ENCODE results near the gene ADARB2. TPM values are rescaled to one million over a fixed set of nuclear protein-coding genes. Genes with fewer than 3 reads are reported as not detected.
A peak's percentile ranks its signal among the peaks of the same experiment; 100 is the strongest.

ADARB2 gene
- polyA plus RNA-seq, 4 donors: 0.40 to 1.5 (median 0.91) TPM

DNA sequence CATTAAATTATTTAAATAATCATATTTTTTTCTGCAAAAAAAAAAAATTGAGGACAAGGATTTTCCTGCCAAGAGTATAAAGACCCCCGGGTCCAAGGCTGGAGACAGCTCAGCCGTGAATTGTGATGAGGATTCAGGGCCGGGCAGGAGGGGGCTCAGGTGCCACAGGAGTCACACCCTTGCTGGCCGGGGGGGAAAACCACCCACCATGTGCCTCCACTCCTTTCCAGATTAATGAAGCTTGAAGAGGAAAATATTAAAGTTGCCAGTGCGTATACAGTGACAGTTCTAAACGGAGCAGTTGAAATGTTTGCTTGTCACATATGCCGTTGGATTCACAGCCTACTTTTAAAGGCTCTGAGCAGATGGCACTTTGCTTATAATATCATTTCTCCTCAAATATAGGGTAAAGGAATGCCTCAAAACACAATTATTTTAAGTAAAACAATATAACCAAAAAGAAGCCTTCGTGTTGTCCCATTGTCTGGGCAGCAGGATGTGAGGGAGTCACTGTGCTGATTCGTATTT is 49.6 kb downstream of the ADARB2 start:
- DNase-seq (ENCODE audit: low read depth in 4 of 4, low spot score in 3 of 4): no peak

- no peak for DNase-seq (ENCODE audit: low read depth in 4 of 4, low spot score in 3 of 4)
Observed at GRCh38 chr10:1687190-1687589, 50.1 kb downstream of the ADARB2 start.

DNA sequence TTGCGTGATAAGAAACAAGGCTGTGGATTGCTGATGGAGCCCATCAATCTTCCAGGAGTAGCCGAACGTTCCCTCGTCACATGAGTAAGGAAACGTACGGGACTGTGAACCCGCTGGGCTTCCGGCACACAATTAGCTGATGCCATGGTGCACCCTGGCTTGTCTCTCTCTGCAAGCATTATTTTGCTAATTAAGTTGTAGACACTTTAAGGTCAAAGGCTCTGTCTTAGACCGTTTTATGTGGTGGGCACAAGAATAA is 50.9 kb downstream of the ADARB2 start:
- DNase-seq (ENCODE audit: low read depth in 4 of 4, low spot score in 3 of 4): no peak

DNA sequence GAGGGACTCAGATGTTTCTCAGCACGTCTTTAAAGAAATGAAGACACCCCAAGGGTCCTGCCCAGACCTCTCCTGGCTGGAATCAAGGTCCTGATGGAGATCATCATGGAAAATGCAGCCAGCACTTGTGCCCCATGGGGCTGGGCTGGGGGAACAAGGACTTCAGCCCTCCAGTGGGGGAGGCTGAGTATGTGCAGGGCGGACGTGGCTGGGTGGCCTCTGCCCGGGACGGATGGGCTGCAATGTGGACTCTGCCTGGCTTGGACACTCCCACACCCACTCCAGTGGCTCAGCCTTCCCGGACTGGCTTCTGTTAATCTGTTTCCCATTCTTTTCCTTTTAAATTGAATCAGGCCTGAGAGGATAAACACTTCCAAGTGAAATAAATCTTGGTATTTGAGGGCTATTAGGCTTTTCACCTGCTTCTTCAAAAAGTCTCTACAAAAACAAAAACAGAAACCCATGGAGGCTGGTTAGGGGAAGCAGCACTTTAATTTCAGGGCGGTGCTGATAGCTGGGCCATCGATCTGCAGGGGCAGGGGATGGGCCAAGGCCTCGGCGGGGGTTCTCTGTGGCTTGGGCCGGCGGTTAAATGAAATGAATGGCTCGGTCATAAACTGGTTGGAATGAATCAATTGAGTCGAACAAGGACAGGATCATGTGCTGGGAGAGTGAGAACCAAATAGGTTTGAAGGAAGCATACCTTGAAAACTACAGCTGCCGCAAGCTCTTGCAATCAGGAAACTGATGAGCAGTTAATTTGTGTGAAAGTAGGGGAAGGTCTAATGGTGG is 51.4 kb downstream of the ADARB2 start:
- peak in 1 of 4 donors; percentile 26 for DNase-seq (ENCODE audit: low read depth in 4 of 4, low spot score in 3 of 4)

GRCh38 chr10:1684991-1685390 is 52.3 kb downstream of the ADARB2 start:
- no peak for DNase-seq (ENCODE audit: low read depth in 4 of 4, low spot score in 3 of 4)

DNA sequence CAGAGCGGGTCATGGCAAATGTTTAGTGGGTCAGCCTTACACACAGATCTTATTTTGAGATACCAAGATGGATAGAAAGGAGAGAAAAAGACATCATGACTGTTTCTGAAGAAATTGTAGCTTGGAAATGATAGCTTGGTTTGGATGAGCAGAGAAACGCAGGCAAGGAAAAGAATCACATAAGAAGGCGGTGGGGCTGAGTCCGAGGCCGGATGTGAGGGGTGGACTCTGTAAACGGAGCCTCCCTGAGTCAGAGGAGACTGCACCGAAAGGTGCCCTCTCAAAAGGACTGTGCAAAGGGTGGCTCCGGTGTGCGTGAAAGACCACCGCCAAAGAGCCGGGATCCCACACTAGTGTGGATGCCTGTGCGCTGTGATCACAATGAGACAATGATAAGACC is 53.7 kb downstream of the ADARB2 start:
- no peak for DNase-seq (ENCODE audit: low read depth in 4 of 4, low spot score in 3 of 4)

DNA sequence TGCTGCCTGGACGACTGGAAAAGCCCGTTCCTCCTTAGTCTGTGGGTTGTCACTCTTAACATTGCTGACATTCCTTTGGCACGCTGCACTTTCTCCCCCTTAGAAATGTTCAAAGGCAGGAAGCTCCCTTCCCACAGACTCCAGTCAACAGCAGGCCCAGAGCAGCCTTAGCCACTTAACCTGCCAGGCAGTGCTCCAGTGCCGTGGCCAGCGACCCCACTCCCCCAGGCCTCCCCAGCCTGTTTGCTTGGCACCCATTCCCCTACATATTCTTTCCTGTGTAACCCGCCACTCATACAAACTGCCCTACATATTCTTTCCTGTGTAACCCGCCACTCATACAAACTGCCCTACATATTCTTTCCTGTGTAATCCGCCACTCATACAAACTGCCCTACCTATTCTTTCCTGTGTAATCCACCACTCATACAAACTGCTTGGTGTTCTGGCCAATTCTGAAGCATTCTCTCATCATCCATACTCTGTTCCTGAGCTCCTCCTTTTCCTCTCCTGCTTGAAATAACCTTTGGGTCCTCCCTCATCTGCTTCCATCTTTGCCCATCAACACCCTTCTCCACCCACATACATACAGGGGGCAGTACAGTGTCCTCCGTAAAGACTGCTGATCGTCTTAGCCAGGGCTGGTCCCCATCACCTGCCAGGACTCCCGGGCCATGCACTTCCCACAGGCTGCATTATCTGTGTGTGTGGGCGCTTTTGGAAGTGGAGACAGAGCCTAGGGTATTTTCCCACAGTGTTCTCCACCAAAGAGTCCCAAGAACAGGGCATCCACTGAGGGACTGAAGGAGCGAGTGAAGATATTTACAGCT is 57.3 kb downstream of the ADARB2 start:
- no peak for DNase-seq (ENCODE audit: low read depth in 4 of 4, low spot score in 3 of 4)

DNA sequence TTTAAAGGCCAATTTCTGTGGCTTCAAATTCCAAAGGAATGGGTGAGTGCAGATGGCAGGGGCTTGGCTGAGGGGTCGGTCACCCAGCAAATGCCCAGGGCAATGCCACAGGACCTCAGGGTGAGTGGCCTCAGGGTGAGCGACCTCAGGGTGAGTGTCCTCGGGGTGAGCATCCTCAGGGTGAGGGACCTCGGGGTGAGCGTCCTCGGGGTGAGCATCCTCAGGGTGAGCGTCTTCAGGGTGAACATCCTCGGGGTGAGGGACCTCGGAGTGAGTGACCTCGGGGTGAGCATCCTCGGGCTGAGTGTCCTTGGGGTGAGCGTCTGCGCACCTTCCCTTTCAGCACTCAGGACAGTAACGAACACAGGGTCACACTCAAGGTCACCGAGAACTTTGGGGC is 59.2 kb downstream of the ADARB2 start:
- no peak for DNase-seq (ENCODE audit: low read depth in 4 of 4, low spot score in 3 of 4)

DNA sequence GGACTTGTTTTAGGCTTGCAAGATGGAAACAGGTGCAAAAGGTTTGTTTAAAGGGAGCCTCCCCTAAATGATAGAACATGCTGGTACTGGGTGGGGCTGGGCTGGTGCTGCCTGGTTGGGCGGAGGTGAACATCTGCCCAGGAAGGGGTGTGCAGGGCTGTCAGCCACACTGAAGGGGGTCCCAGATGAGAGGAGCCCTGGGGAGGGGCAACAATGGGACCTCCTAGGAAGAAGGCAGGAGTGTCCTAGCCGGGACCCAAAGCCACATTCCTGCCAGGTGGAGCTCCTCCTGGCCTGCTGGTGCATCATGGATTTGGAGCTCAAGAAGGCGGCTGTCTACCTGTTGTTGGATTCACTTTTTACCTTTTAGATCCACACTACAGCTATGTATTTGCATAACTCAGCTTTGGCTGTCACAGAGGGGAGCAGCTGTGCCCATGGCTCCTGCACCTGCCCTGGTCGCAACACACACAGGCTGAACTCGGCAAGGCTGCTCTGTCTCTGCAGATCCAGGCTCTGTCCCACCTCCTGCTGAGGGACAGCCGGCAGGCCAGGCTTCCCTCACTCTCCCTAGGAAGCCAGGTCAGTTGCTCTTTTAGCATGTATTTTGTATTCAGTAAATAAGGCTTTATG is 59.9 kb downstream of the ADARB2 start:
- DNase-seq (ENCODE audit: low read depth in 4 of 4, low spot score in 3 of 4): no peak

- DNase-seq (ENCODE audit: low read depth in 4 of 4, low spot score in 3 of 4): no peak
Observed at GRCh38 chr10:1674501-1674900, 62.8 kb downstream of the ADARB2 start.

DNA sequence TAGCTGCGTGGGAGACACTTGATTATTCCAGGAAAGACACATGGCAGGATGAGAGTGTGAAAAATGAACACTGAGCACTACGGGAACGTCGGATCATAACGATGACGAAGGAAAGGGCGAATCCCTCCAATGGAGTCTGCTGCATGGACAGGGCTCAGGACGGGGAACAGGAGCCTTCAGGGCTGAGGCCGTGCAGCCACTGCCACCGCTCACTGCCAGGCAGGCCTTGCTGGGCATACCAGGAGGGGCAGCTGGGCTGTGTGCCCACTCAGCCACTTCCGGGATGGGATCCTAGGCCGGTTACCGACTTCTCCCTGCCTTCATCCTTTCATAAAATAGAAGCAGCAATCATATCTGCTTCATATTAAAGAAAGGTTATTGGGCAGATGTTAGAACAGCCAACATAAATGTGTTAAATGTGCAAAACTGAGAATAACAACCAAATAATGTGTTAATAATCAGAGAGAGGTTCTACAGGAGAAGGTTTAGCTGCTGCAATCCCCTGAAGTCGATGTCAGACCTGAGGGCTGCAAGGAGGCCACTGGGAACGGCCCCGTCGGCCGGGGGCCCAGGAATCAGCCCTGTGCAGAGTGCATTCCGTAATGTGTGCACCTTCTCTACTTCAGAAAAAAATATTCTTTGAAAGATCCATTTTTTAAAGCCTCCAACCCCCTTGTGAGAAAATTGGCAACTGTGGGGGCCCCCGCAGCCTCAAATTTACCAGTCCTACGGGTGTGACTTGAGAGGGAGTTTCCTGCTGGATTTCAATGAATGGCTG is 63.6 kb downstream of the ADARB2 start:
- no peak for DNase-seq (ENCODE audit: low read depth in 4 of 4, low spot score in 3 of 4)

- no peak for DNase-seq (ENCODE audit: low read depth in 4 of 4, low spot score in 3 of 4)
Observed at GRCh38 chr10:1672001-1672781, 65.1 kb downstream of the ADARB2 start.

- no peak for DNase-seq (ENCODE audit: low read depth in 4 of 4, low spot score in 3 of 4)
Observed at GRCh38 chr10:1671366-1672000, 65.8 kb downstream of the ADARB2 start.

- DNase-seq (ENCODE audit: low read depth in 4 of 4, low spot score in 3 of 4): no peak
Observed at GRCh38 chr10:1670541-1671365, 66.6 kb downstream of the ADARB2 start.

- no peak for DNase-seq (ENCODE audit: low read depth in 4 of 4, low spot score in 3 of 4)
Observed at GRCh38 chr10:1669433-1669832, 67.9 kb downstream of the ADARB2 start.

- no peak for DNase-seq (ENCODE audit: low read depth in 4 of 4, low spot score in 3 of 4)
Observed at GRCh38 chr10:1668399-1668798, 68.9 kb downstream of the ADARB2 start.

DNA sequence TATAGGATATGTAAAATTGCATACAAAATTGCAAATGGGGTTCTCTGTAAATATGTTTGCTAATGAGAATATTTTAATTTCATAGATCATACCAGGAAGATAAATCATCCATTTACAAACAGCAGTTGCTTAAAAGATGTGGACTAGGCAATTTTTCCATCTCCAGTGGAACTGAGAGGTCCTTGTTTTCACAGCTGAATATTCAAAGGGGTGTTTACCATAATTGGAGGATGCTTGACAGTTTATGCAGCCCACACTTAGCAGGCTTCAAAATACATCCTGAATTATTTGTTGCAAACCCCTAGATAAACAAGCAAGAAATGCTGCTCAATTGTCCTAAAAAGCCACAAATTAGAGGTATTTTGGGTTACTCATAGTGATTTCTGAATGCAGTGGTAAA is 69.9 kb downstream of the ADARB2 start:
- DNase-seq (ENCODE audit: low read depth in 4 of 4, low spot score in 3 of 4): no peak

GRCh38 chr10:1666147-1666546 is 71.2 kb downstream of the ADARB2 start:
- DNase-seq (ENCODE audit: low read depth in 4 of 4, low spot score in 3 of 4): no peak

GRCh38 chr10:1665681-1666080 is 71.6 kb downstream of the ADARB2 start:
- DNase-seq (ENCODE audit: low read depth in 4 of 4, low spot score in 3 of 4): no peak

All from left renal pelvis (tissue), 4 donors.